ENCODE data around the gene U2AF2.

GRCh38 chr19:55636723-55637122 lies 18.1 kb upstream of the U2AF2 start:
- TF ChIP-seq, protein P1, sequence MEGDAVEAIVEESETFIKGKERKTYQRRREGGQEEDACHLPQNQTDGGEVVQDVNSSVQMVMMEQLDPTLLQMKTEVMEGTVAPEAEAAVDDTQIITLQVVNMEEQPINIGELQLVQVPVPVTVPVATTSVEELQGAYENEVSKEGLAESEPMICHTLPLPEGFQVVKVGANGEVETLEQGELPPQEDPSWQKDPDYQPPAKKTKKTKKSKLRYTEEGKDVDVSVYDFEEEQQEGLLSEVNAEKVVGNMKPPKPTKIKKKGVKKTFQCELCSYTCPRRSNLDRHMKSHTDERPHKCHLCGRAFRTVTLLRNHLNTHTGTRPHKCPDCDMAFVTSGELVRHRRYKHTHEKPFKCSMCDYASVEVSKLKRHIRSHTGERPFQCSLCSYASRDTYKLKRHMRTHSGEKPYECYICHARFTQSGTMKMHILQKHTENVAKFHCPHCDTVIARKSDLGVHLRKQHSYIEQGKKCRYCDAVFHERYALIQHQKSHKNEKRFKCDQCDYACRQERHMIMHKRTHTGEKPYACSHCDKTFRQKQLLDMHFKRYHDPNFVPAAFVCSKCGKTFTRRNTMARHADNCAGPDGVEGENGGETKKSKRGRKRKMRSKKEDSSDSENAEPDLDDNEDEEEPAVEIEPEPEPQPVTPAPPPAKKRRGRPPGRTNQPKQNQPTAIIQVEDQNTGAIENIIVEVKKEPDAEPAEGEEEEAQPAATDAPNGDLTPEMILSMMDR (IDR thresholded peaks at IDR 0.05): no peak
- no peak for TF ChIP-seq POLR2A (IDR thresholded peaks at IDR 0.05)

Data from uterus (tissue), 2 donors.